ENCODE results near the gene MYRFL. TPM values are rescaled to one million over a fixed set of nuclear protein-coding genes. Genes with fewer than 3 reads are reported as not detected.
A peak's percentile ranks its signal among the peaks of the same experiment; 100 is the strongest.

Gene MYRFL
- total RNA-seq, 2 experiments from 2014 or later: not detected

DNA sequence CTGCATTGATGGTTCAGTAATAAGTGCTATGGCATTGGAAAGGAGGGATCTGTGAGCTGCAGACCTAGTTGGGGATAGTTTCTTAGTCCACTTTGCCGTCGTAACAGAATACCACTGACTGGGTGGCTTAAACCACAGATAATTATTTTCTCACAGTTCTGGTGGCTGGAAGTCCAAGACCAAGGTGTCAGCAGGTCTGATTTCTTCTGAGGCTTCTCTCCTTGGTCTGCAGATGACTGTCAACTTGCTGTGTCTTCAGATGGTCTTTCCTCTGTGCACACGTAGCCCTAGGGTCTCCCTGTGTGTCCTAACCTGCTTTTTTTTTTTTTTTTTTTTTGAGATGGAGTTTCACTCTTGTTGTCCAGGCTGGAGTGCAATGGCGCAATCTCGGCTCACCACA lies 126.1 kb downstream of the MYRFL start:
- Mint-ChIP-seq H3K9me3 (no peaks in the 10 kb centered on the region), H3K27ac (no peak overlapping the region), H3K4me1 (no peaks in the 10 kb centered on the region), H3K27me3 (no peaks in the 10 kb centered on the region), H3K36me3 (no peaks in the 10 kb centered on the region), H3K4me3 (no peak overlapping the region)
- no peak for DNase-seq

DNA sequence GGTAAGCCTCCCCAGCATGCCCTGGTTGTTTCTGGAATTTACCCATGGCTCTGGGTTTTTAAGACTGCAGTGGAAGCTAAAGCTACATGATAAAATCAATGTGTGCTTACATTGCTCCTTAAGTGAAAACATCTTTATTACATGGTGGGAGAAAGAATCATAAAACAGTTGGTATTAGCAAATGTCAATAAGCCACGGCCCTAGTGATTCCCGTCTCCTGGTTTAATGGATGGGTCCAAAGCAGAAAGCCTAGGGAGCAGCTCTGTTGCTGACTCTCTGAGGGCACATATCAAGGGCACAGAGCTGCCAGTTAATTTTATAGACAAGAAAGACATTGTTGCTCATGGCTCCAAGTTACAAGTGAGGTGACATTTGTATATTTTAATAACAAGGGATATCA lies 127.9 kb downstream of the MYRFL start:
- Mint-ChIP-seq H3K9me3 (no peaks in the 10 kb centered on the region), H3K27me3 (no peaks in the 10 kb centered on the region)

DNA sequence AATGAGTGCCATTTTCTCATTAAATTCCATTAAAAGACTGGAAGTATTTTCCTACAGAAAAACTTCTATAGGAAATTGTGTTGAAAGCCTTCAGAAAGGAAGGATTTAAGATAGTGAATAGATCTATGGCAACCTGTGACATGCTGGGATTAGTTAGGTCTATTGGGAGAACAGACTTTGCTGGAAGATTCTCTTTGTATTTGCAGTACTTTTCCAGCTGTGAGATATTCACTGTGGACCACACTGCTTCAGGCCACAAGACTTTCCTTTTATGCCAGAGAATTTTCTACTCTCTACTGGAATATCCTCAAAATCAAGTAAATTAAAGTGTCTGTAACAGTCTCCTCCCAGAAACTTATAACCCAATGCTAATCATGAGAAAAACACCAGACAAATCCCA lies 136.2 kb downstream of the MYRFL start:
- DNase-seq: no peak

More for the DNA sequence above, 127.9 kb downstream of the MYRFL start:
- DNase-seq: no peak
- H3K4me1 Mint-ChIP-seq: no peaks in the 10 kb centered on the region
- H3K4me3 Mint-ChIP-seq: no peak overlapping the region
- H3K27ac Mint-ChIP-seq: no peak overlapping the region
- no peaks in the 10 kb centered on the region for H3K36me3 Mint-ChIP-seq

DNA sequence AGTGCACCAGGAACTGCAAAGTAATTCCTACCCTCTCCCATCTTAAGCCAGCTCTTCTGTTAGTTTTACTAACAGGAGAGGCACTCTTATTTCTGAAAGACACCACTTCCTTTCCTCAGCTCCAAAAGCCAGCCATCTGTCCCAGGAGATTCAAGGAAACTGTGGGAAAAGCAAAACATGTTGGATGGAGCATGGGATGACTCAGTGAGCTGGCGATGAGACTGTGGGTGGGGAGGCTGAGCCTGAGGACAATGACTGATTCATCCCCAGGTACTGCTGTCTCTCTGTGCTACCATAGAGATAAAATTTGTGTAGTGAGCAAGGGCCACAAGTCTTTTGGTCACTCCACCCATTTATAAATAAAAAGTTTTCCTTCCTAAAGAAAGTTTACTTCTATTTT lies 141.4 kb downstream of the MYRFL start:
- no peaks in the 10 kb centered on the region for H3K4me1 Mint-ChIP-seq
- H3K4me3 Mint-ChIP-seq: no peak overlapping the region

More for the DNA sequence above, 136.2 kb downstream of the MYRFL start:
- Mint-ChIP-seq H3K9me3 (no peaks in the 10 kb centered on the region), H3K4me3 (no peak overlapping the region), H3K4me1 (no peaks in the 10 kb centered on the region), H3K27me3 (peaks cover 6% of the 10 kb centered on the region), H3K36me3 (peaks cover 1% of the 10 kb centered on the region), H3K27ac (no peak overlapping the region)

DNA sequence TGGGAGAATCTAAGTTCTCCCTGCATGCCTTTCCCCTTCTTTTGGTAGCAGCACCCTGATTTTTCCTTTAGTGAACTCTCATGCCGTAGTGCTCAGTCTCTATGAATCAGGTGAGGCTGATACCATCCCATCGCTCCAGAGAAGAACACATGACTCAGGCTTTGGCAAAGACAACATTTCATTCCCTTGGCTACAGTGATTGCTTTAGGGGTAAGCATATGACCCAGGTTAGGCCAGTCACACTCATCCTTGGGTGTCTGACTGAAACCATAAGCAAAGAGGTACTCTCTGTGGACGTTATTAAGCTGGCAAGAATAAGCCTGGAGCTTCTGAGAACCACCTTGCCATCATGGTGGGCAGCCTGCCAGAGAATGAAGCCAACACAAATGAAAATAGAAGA lies 141.8 kb downstream of the MYRFL start:
- H3K27ac Mint-ChIP-seq: no peak overlapping the region
- peaks cover under 1% of the 10 kb centered on the region for H3K36me3 Mint-ChIP-seq
- no peaks in the 10 kb centered on the region for H3K4me1 Mint-ChIP-seq
- H3K4me3 Mint-ChIP-seq: no peak overlapping the region
- DNase-seq: no peak
- H3K27me3 Mint-ChIP-seq: no peaks in the 10 kb centered on the region
- no peaks in the 10 kb centered on the region for H3K9me3 Mint-ChIP-seq

More for the DNA sequence above, 141.4 kb downstream of the MYRFL start:
- no peak for DNase-seq
- H3K27me3 Mint-ChIP-seq: no peaks in the 10 kb centered on the region
- peaks cover 1% of the 10 kb centered on the region for H3K36me3 Mint-ChIP-seq
- no peak overlapping the region for H3K27ac Mint-ChIP-seq
- H3K9me3 Mint-ChIP-seq: no peaks in the 10 kb centered on the region

DNA sequence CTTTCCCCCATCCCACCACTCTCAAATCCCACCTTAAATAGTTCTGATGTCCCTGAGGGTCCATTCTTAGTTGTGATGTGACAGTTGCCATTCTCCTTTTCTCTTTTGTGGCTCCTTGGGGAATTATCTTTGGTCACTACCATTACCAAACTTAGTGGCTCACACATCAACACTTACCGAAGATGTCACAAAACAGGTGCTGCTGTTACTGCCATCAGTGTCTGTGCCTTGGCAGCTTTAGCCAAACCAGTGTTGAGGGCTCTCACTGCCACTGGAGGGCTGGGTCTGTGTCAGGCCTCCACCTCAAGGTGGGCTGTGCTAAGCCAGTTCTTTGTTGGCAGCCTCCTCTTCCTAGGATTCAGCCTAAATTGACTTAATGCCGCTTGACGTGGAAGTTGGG lies 144.0 kb downstream of the MYRFL start:
- no peak overlapping the region for H3K27ac Mint-ChIP-seq
- H3K9me3 Mint-ChIP-seq: no peaks in the 10 kb centered on the region
- no peak for DNase-seq
- no peaks in the 10 kb centered on the region for H3K36me3 Mint-ChIP-seq
- no peak overlapping the region for H3K4me3 Mint-ChIP-seq
- H3K4me1 Mint-ChIP-seq: no peaks in the 10 kb centered on the region
- peaks cover 3% of the 10 kb centered on the region for H3K27me3 Mint-ChIP-seq

DNA sequence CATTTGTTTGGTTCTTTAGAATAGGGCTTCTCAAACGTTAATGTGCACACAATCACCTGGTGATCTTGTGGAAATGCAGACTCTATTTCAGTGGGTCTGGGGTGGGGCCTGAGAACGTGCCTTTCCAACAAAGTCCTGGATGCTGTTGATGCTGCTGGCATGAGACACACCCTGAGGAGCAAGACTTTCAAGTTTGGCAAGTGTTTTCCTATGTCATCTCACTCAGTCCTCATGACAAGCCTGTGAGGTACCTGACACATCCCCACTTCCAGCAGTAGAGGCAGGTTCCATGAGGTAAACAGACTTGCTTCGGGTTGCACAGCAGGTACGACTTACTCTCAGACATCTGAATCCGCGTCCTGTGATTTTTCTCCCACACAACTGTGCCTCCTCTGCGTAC lies 147.1 kb downstream of the MYRFL start:
- Mint-ChIP-seq H3K9me3 (no peaks in the 10 kb centered on the region), H3K27ac (no peak overlapping the region), H3K4me1 (no peaks in the 10 kb centered on the region), H3K36me3 (no peaks in the 10 kb centered on the region), H3K27me3 (peaks cover 5% of the 10 kb centered on the region), H3K4me3 (no peak overlapping the region)
- no peak for DNase-seq

DNA sequence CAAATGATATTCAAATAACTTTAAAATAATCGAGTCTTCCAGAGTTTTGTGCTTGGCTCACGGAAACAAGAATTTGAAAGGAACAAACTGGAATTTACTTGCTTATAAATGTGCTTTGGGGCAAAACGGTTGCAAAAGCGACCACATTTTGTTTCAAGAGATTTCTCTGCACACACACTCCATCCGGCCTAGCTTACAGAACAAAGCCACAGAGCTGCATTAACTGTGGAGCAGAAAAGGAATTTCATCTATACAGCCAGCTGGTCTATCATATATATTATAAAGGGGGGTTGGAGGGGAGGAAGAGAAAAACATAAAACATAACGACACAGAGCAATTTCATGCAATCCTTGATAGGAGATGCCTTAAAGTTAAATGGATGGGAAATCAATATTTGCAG lies 153.0 kb downstream of the MYRFL start:
- Mint-ChIP-seq H3K9me3 (no peaks in the 10 kb centered on the region), H3K27me3 (peaks cover 14% of the 10 kb centered on the region), H3K4me3 (no peak overlapping the region), H3K36me3 (no peaks in the 10 kb centered on the region), H3K4me1 (no peaks in the 10 kb centered on the region), H3K27ac (no peak overlapping the region)
- no peak for DNase-seq

DNA sequence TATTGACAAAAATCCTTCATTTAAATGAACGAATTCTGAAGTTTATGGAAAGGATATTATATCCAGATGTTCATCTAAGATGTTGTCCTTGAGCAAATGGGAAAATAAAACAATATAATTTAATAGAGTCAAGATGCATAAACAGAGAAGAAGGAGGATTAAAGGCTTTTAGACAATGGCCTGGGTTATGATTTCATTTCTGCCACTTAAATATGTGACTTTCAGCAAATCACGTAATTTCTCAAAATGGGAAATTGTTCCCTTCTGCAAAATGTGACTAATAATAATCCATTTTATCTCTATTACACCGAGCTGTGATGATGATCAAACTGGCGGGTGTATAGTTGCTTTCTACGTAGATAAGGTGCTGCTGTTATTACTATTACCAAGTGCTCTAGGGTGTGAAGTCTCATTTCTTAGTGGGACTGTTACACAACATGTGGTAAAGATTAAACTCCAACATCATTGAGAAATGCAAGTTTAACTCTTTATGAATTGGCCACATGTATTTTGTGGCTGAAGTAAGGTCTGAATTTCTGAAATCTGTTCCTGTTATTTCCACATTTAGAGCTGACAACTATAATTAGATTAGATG lies 157.0 kb downstream of the MYRFL start:
- no peaks in the 10 kb centered on the region for H3K36me3 Mint-ChIP-seq
- H3K9me3 Mint-ChIP-seq: no peaks in the 10 kb centered on the region
- DNase-seq: no peak
- H3K27ac Mint-ChIP-seq: no peak overlapping the region
- H3K4me1 Mint-ChIP-seq: no peaks in the 10 kb centered on the region
- peaks cover 12% of the 10 kb centered on the region for H3K27me3 Mint-ChIP-seq
- H3K4me3 Mint-ChIP-seq: no peak overlapping the region

DNA sequence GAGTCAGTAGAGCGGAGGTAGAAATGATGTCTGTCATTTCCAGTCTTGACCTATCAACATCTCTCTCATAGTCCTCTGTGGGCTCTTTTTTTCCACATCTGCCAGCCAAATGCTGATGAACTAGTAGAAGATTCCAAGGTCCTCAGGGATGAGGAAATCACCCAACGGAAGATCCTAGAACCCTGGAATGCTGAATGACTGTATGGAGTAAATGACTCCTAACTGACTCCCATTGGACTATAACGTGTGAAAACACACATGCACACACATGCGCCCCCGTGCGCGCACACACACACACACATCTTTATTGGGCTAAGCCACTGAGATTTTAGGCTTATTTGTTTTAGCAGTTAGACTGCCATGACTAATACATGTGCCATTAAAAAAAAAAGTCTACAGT lies 159.2 kb downstream of the MYRFL start:
- Mint-ChIP-seq H3K9me3 (no peaks in the 10 kb centered on the region), H3K27me3 (peaks cover 5% of the 10 kb centered on the region), H3K4me1 (no peaks in the 10 kb centered on the region), H3K27ac (no peak overlapping the region), H3K4me3 (no peak overlapping the region), H3K36me3 (no peaks in the 10 kb centered on the region)
- no peak for DNase-seq

DNA sequence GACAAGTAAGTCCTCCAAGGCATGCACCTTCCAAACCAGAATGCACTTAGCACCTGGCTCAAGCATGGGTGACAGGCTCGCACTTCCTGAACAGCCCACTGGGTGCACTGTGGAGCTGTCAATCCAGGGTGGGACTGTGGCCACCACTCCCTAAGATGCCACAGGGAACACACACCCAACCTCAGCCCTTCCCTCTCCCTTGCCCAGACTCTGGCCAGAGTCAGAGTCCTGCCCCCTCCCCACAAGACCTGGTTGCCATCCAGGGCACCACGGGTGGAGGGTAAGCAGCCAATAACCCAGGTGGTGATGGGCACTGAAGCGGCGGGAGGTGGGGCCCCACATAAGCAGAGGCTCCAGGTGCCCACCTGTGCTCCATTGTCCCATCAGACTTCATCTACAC lies 160.6 kb downstream of the MYRFL start:
- H3K27me3 Mint-ChIP-seq: peaks cover 5% of the 10 kb centered on the region
- no peak overlapping the region for H3K27ac Mint-ChIP-seq
- H3K4me1 Mint-ChIP-seq: no peaks in the 10 kb centered on the region
- no peak overlapping the region for H3K4me3 Mint-ChIP-seq
- DNase-seq: peak; percentile 12
- no peaks in the 10 kb centered on the region for H3K36me3 Mint-ChIP-seq
- H3K9me3 Mint-ChIP-seq: no peaks in the 10 kb centered on the region

DNA sequence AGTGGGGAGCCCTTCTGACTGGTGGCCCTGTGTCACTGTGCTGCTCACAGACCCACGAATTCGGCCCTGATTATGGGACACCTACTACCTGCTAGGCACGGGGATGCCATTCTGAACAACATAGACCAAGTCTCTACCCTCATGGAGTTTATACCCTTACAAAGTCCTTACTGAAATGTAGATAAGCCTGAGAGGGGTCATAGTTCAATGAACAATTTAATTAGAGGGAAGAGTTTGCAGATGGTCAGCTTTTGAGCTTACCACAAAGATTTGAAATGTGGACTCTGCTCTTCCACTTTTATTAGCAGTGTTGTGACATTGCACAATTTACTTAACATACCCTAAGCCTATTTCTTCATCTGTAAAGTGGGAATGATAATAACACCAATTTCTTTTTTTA lies 161.1 kb downstream of the MYRFL start:
- Mint-ChIP-seq H3K9me3 (no peaks in the 10 kb centered on the region), H3K27me3 (peaks cover 5% of the 10 kb centered on the region), H3K27ac (no peak overlapping the region), H3K4me3 (no peak overlapping the region), H3K36me3 (no peaks in the 10 kb centered on the region), H3K4me1 (no peaks in the 10 kb centered on the region)
- no peak for DNase-seq

DNA sequence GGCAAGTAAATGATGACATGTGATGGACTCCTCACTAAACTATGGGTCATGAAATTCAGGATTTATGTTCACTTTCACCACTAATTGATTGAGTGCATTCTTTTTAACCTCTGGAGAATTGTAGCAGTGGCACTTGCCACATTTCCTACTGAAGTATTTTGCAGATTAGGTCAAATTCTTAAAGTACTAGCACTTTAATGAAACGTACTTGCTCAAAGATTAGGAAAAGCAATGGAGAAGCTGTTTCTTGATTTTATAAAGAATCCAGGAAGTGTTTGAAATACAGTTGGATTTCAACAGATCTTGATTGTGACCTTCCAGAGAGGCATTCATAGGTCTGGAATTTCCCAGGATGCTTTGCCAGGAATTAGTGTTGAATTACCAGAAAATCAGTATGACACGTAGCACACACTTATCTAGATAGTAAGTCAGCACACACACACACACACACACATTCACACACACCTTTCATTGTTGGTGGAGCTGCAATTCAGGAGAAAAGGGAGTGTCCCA lies 162.6 kb downstream of the MYRFL start:
- no peak for DNase-seq
- Mint-ChIP-seq H3K27ac (no peak overlapping the region), H3K27me3 (peaks cover 5% of the 10 kb centered on the region), H3K9me3 (no peaks in the 10 kb centered on the region), H3K36me3 (no peaks in the 10 kb centered on the region), H3K4me3 (no peak overlapping the region), H3K4me1 (no peaks in the 10 kb centered on the region)

DNA sequence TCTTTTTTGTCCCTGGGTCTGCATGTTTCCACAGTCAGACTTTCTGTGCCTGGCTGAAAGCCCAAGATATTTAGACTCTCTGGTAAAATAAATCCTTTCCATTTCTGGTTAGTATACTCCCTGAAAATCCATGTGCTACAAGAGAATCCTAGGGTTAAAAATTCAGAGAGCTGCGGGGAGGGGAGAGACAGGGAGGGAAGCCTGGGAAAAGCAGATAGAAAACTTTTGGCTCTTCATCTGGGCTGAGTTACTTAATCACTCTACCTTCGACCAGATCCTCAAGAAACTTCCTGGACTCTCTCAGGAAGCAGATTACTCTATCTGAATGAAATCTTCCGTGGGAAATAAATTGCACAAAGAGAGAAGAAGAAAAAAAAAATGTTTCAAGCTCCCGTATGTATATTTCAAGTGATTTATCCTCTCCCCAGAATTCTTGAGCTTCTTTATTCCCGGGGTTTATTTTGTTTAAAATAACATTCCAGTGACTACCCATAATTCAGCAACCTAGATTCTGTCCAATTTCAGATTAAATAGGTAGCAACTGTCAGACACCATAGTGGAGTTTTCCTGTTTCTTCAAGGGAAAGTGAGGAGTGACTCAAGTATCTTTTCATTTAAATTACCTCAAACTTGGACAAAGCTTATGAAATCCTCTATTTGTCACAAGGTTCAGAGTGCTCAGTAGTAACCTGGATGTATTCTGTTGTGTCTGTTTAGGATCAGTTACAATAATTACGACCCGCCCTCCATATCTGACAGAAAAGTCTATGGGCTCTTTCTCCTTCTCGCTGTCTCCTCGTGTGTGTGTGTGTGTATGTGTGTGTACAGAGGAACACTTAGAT lies 163.7 kb downstream of the MYRFL start:
- Mint-ChIP-seq H3K4me1 (no peaks in the 10 kb centered on the region), H3K27me3 (no peaks in the 10 kb centered on the region), H3K27ac (no peak overlapping the region), H3K36me3 (no peaks in the 10 kb centered on the region), H3K9me3 (no peaks in the 10 kb centered on the region), H3K4me3 (no peak overlapping the region)
- no peak for DNase-seq

DNA sequence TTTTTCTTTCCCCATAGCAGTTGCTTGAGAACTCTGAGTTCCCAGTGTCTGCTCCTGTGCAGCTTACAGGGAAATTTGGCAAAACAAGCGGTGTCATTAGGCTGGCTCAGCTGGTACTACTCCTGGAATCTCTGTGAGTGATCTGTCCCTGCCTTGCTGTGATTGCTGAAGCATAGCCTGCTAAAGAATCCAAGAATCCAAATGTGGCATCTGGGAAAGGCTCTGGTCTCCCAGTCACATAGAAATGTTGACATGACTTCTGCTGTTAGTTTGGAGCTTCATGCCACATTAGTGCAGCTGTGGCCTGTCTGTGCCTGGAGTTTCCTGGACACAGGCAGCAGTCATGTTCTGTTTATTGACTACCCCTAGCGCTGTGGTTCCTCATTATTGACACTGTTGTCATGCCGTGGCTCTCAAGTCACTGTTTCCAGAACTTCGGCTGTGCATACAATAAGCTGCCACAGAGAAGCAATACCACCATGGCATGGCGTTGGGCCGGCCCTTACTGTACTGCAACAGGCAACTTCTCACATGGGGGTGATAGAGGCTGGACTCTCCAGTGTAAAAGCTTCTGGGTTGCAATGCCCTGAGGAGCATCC lies 166.8 kb downstream of the MYRFL start:
- Mint-ChIP-seq H3K9me3 (no peaks in the 10 kb centered on the region), H3K4me3 (no peak overlapping the region), H3K27ac (no peak overlapping the region), H3K27me3 (no peaks in the 10 kb centered on the region), H3K36me3 (no peaks in the 10 kb centered on the region), H3K4me1 (no peaks in the 10 kb centered on the region)
- no peak for DNase-seq

Data from activated naive CD8-positive, alpha-beta T cell treated with anti-CD3 and anti-CD28 coated beads for 36 hours (primary cell).